HEK293T (cell line): ENCODE data around the gene OPTC.

Experiments used
- BHLHE40 ChIP-seq: fragments of 450-650 bp; IDR thresholded peaks from 2 replicates; pipeline ENCODE4 v1.6.1; 2016; ENCODE audit warnings: mild to moderate bottlenecking, moderate library complexity, borderline replicate concordance
- PKNOX1 ChIP-seq: fragments of 450-650 bp; IDR thresholded peaks from 2 replicates; pipeline ENCODE4 v1.6.1; 2016

DNA sequence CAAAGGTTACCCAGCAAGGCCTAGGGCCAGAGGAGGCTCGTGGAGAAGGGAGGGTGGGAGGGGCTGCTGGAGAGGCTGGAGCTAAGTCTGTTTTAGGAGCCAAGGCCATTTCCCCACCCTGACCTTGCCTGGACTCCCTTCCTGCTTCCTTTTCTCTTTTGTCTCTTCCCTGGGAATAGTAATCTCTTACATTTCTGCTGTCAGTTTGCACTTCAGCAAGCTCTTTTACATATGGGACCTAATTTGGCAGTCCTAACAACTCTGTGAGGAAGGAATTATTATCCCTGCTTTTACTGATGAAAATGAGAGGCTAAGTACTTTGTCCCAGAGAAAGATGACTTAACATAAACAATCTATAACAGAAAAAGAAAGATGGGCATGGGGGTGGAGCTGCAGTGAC lies 13.8 kb downstream of the OPTC start:
- no peak for TF ChIP-seq PKNOX1
- no peak for TF ChIP-seq BHLHE40
